Omental fat pad (tissue), 4 donors: ENCODE measurements around the gene IL17RC. TPM values are rescaled to one million over a fixed set of nuclear protein-coding genes. Genes with fewer than 3 reads are reported as not detected.
"Not testable (repeated sequence)": the region's sequence is repeated elsewhere in the genome, so short reads cannot be mapped to it uniquely, and the experiment has no call there.

Experiments
- ATAC-seq: fragments of 150-250 bp; one replicate; pipeline ENCODE4 v1.9.1; 2016; ENCODE audit warnings: mild to moderate bottlenecking, moderate library complexity; ENCODE audit not compliant: low FRiP score
- DNase-seq: peaks from one replicate; pipeline ENCODE4 v3.0.0-alpha.2; 2019; ENCODE audit warnings: low spot score
- total RNA-seq, 4 donors: library from RNA; depleted of rRNA; stranded (reverse); fragments of >200 nt; gene quantifications; one replicate each; pipeline ENCODE4 v1.1.0, GENCODE V29; 2016
- TF ChIP-seq, protein P1 (sequence below), 3 donors: fragments of 450-650 bp; IDR thresholded peaks; one replicate each; pipeline ENCODE4 v1.5.1; 2016 to 2017; ENCODE audit warnings: antibody characterized with exemption in 3 of 3, mild to moderate bottlenecking in 3 of 3, moderate library complexity in 2 of 3

Gene IL17RC
- total RNA-seq, 4 donors from 2014 or later, result 53.4 to 97.6 (median 58.2) TPM

DNA sequence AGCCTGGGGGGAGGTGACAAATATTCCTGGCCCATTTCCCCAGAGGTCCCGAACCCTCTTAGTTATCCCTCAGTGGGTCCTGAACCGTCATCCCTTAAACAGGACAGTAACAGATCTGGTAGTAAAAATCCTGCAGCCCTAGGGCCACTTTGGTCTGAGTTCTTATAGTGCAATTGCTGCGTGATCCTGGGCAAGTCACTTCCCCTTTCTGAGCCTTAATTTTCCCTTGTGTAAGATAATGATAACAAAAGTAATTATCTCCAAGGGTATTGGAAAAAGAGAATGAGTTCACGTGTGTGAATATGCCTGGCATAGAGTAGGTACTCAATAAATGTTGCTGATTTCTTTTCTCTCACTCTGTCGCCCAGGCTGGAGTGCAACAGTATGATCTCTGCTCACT, 29.4 kb upstream of the IL17RC start:
- ATAC-seq (no peak), DNase-seq (no peak)
- TF ChIP-seq, protein P1, sequence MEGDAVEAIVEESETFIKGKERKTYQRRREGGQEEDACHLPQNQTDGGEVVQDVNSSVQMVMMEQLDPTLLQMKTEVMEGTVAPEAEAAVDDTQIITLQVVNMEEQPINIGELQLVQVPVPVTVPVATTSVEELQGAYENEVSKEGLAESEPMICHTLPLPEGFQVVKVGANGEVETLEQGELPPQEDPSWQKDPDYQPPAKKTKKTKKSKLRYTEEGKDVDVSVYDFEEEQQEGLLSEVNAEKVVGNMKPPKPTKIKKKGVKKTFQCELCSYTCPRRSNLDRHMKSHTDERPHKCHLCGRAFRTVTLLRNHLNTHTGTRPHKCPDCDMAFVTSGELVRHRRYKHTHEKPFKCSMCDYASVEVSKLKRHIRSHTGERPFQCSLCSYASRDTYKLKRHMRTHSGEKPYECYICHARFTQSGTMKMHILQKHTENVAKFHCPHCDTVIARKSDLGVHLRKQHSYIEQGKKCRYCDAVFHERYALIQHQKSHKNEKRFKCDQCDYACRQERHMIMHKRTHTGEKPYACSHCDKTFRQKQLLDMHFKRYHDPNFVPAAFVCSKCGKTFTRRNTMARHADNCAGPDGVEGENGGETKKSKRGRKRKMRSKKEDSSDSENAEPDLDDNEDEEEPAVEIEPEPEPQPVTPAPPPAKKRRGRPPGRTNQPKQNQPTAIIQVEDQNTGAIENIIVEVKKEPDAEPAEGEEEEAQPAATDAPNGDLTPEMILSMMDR (IDR thresholded peaks at IDR 0.05), result no peak

GRCh38 chr3:9888540-9888939, 28.4 kb upstream of the IL17RC start:
- no peak for DNase-seq
- no peak for ATAC-seq
- TF ChIP-seq, protein P1 (IDR thresholded peaks at IDR 0.05), result no peak

DNA sequence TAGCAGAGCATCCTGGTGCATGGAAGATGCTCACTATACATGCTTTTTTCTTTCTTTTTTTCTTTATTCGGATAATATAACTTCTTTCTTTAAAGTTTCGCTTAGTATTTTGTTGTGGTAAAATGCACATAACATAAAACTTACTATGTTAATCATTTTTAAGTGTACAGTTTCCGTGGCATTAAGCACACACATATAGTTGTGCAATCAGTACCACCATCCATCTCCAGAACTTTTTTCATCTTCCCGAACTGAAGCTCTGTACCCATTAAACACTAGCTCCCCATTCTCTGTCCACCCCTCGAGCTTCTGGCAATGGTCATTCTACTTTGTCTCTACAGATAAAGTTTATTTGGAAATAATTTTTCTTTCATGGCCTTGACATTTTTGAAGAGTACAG, 27.5 kb upstream of the IL17RC start:
- DNase-seq (no peak), ATAC-seq (no peak)
- TF ChIP-seq, protein P1 (IDR thresholded peaks at IDR 0.05), result no peak

GRCh38 chr3:9890249-9891071, 26.4 kb upstream of the IL17RC start, which contains the start of gene JAGN1:
TSS of gene JAGN1 (plus strand) at chr3:9890610. CDS start at chr3:9890723, 113 bp downstream.
- peak; percentile 72 for DNase-seq

DNA sequence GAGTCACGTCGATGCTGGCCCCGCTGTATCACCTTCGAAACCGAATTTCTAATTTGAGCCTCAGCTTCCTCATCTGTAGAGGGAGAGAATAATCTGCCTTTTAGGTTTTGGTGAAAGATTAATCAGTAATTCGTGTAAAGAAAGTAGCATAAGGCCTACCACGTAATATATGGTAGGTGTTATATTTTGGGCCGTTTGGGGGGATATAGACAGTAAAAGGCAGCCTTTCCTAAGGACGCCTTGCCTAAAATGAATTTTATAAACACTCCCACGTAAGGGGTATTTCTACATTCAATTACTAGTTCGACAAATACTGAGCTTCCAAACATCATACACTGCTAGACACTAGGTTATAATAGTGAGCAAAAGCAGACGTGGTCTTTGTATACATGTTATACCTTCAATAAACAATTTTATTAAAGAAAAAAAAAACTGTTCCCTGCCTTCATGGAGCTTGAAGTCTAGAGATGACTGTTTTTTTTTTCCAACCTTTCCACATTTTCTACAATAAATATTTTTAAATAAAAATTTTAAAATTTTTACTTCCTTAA, 25.8 kb upstream of the IL17RC start:
- no peak for ATAC-seq
- TF ChIP-seq, protein P1 (IDR thresholded peaks at IDR 0.05), result no peak
- no peak for DNase-seq

More at GRCh38 chr3:9890249-9891071, 26.4 kb upstream of the IL17RC start, which contains the start of gene JAGN1:
- peak; percentile 96 for ATAC-seq
- TF ChIP-seq, protein P1 (IDR thresholded peaks at IDR 0.05), result no peak

DNA sequence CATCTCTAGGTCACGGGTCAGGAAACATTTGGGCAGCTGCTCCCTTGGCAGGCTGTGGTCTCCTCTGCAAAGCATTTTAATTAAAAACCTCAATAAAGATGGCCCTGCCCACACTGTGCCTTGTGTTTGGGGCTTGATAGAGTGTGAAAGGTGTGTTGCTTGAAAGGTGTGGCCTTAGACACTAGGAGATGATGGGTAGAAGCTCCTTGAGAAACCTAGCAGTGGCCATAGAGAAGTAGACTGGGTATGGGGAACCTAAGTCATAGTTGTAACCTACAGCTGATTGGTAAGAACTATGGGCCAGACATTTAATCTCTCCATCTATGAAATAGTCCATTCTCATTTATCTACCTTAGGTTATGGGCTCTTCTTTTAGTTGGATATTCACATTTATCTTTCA, 23.2 kb upstream of the IL17RC start:
- DNase-seq, result no peak
- TF ChIP-seq, protein P1 (IDR thresholded peaks at IDR 0.05), result no peak
- no peak for ATAC-seq

DNA sequence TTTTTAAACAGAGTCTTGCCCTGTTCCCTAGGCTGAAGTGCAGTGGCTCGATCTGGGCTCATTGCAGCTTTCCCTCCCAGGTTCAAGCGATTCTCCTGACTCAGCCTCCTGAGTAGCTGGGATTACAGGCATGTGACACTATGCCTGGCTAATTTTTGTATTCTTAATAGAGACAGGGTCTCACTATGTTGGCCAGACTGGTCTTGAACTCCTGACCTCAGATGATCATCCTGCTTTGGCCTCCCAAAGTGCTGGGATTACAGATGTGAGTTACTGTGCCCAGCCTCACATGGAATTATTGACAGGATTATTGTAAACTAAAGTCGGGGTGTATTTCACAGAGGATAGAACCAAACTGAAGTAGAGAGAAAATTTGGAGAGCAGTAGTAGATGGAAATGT, 21.2 kb upstream of the IL17RC start:
- ATAC-seq, DNase-seq: not testable (repeated sequence)

- peak; percentile 35 for ATAC-seq
- DNase-seq, result not testable (repeated sequence)
Observed at GRCh38 chr3:9896755-9897407, 20.0 kb upstream of the IL17RC start.
